IPS-18a (cell line): ENCODE results near the gene PTPRG.
"Not testable (repeated sequence)": the region's sequence is repeated elsewhere in the genome, so short reads cannot be mapped to it uniquely, and the experiment has no call there.

Source experiments
- H3K27ac ChIP-seq: one replicate; pipeline ENCODE4 v1.5.1; 2013; ENCODE audit warnings: low read length
- H3K27me3 ChIP-seq: one replicate; pipeline ENCODE4 v1.6.1; 2013; ENCODE audit warnings: mild to moderate bottlenecking, low read length; ENCODE audit not compliant: control insufficient read depth, insufficient read depth
- H3K36me3 ChIP-seq: one replicate; pipeline ENCODE4 v1.6.1; 2013; ENCODE audit warnings: low read depth, low read length; ENCODE audit not compliant: control insufficient read depth
- H3K4me1 ChIP-seq: one replicate; pipeline ENCODE4 v1.6.1; 2013; ENCODE audit warnings: low read depth, low read length; ENCODE audit not compliant: control insufficient read depth
- H3K4me3 ChIP-seq: one replicate; pipeline ENCODE4 v1.5.1; 2013; ENCODE audit warnings: low read length
- H3K9ac ChIP-seq: one replicate; pipeline ENCODE4 v1.6.1; 2013; ENCODE audit warnings: mild to moderate bottlenecking, low read length, moderate library complexity
- H3K9me3 ChIP-seq: one replicate; pipeline ENCODE4 v1.6.1; 2013; ENCODE audit warnings: low read depth, low read length; ENCODE audit not compliant: control insufficient read depth

The PTPRG gene

GRCh38 chr3:61812517-61812916, 251.1 kb downstream of the PTPRG start:
- Histone ChIP-seq H3K9ac (no peak overlapping the region), H3K4me3 (no peak overlapping the region), H3K9me3 (no peaks in the 10 kb centered on the region), H3K4me1 (peaks cover 28% of the 10 kb centered on the region), H3K36me3 (no peaks in the 10 kb centered on the region), H3K27ac (no peak overlapping the region), H3K27me3 (no peaks in the 10 kb centered on the region)

- H3K4me3 ChIP-seq = no peak overlapping the region
- H3K4me1 ChIP-seq = peaks cover 17% of the 10 kb centered on the region
- no peak overlapping the region for H3K9ac ChIP-seq
- no peaks in the 10 kb centered on the region for H3K27me3 ChIP-seq
- H3K36me3 ChIP-seq = no peaks in the 10 kb centered on the region
- H3K9me3 ChIP-seq = no peaks in the 10 kb centered on the region
- no peak overlapping the region for H3K27ac ChIP-seq
These were observed 252.3 kb downstream of the PTPRG start for GRCh38 chr3:61813636-61814035.

GRCh38 chr3:61814674-61815073, 253.3 kb downstream of the PTPRG start:
- H3K36me3 ChIP-seq = no peaks in the 10 kb centered on the region
- no peak overlapping the region for H3K9ac ChIP-seq
- H3K4me3 ChIP-seq = no peak overlapping the region
- peaks cover 13% of the 10 kb centered on the region for H3K4me1 ChIP-seq
- no peak overlapping the region for H3K27ac ChIP-seq
- H3K9me3 ChIP-seq = no peaks in the 10 kb centered on the region
- H3K27me3 ChIP-seq = no peaks in the 10 kb centered on the region

- H3K4me3 ChIP-seq, H3K27me3 ChIP-seq, H3K36me3 ChIP-seq, H3K9me3 ChIP-seq, H3K27ac ChIP-seq, H3K9ac ChIP-seq: not testable (repeated sequence)
- peaks cover 13% of the 10 kb centered on the region for H3K4me1 ChIP-seq
These were observed 254.9 kb downstream of the PTPRG start for GRCh38 chr3:61816304-61816703.

- Histone ChIP-seq H3K4me1 (no peaks in the 10 kb centered on the region), H3K27me3 (no peaks in the 10 kb centered on the region), H3K4me3 (no peak overlapping the region), H3K9me3 (no peaks in the 10 kb centered on the region), H3K27ac (no peak overlapping the region), H3K9ac (no peak overlapping the region), H3K36me3 (no peaks in the 10 kb centered on the region)
These were observed 258.5 kb downstream of the PTPRG start for GRCh38 chr3:61819861-61820260.

GRCh38 chr3:61820306-61820992, 259.1 kb downstream of the PTPRG start:
- Histone ChIP-seq H3K4me1 (no peaks in the 10 kb centered on the region), H3K27me3 (no peaks in the 10 kb centered on the region), H3K4me3 (no peak overlapping the region), H3K9ac (no peak overlapping the region), H3K27ac (no peak overlapping the region), H3K36me3 (no peaks in the 10 kb centered on the region), H3K9me3 (no peaks in the 10 kb centered on the region)

GRCh38 chr3:61821823-61822251, 260.5 kb downstream of the PTPRG start:
- Histone ChIP-seq H3K4me3 (no peak overlapping the region), H3K9ac (no peak overlapping the region), H3K9me3 (no peaks in the 10 kb centered on the region), H3K27ac (no peak overlapping the region), H3K4me1 (no peaks in the 10 kb centered on the region), H3K27me3 (no peaks in the 10 kb centered on the region), H3K36me3 (no peaks in the 10 kb centered on the region)

GRCh38 chr3:61822588-61822987, 261.2 kb downstream of the PTPRG start:
- Histone ChIP-seq H3K36me3 (no peaks in the 10 kb centered on the region), H3K27me3 (no peaks in the 10 kb centered on the region), H3K4me1 (no peaks in the 10 kb centered on the region), H3K9ac (no peak overlapping the region), H3K4me3 (no peak overlapping the region), H3K27ac (no peak overlapping the region), H3K9me3 (no peaks in the 10 kb centered on the region)

GRCh38 chr3:61824553-61825135, 263.3 kb downstream of the PTPRG start:
- Histone ChIP-seq H3K27ac (no peak overlapping the region), H3K4me1 (peaks cover 15% of the 10 kb centered on the region), H3K36me3 (no peaks in the 10 kb centered on the region), H3K27me3 (no peaks in the 10 kb centered on the region), H3K9ac (no peak overlapping the region), H3K4me3 (no peak overlapping the region), H3K9me3 (no peaks in the 10 kb centered on the region)

GRCh38 chr3:61826161-61826560, 264.8 kb downstream of the PTPRG start:
- H3K27ac ChIP-seq = no peak overlapping the region
- no peaks in the 10 kb centered on the region for H3K36me3 ChIP-seq
- no peaks in the 10 kb centered on the region for H3K27me3 ChIP-seq
- H3K4me1 ChIP-seq = peaks cover 25% of the 10 kb centered on the region
- no peaks in the 10 kb centered on the region for H3K9me3 ChIP-seq
- no peak overlapping the region for H3K4me3 ChIP-seq
- H3K9ac ChIP-seq = no peak overlapping the region

GRCh38 chr3:61828184-61828874, 267.0 kb downstream of the PTPRG start:
- no peak overlapping the region for H3K27ac ChIP-seq
- H3K4me1 ChIP-seq = peaks cover 30% of the 10 kb centered on the region
- no peaks in the 10 kb centered on the region for H3K9me3 ChIP-seq
- H3K36me3 ChIP-seq = no peaks in the 10 kb centered on the region
- H3K9ac ChIP-seq = no peak overlapping the region
- H3K27me3 ChIP-seq = no peaks in the 10 kb centered on the region
- no peak overlapping the region for H3K4me3 ChIP-seq
